GM19395 (cell line): Measurements from ENCODE around the gene LBX2.

Experiments
- ATAC-seq: cut with Tn5 transposase; IDR thresholded peaks from one replicate; pipeline ENCODE4 v1.9.1; 2021; ENCODE audit warnings: mild to moderate bottlenecking, moderate library complexity; ENCODE audit not compliant: unreplicated experiment

Gene LBX2

GRCh38 chr2:74499267-74499939 lies at the start of gene LBX2:
TSS of gene LBX2 (minus strand) at chr2:74499603. CDS start at chr2:74499537, 66 bp downstream.
- ATAC-seq: no peak

- ATAC-seq: no peak
Measured at GRCh38 chr2:74548285-74548899, 49.0 kb upstream of the LBX2 start.

GRCh38 chr2:74546004-74546403 lies 46.6 kb upstream of the LBX2 start:
- no peak for ATAC-seq

- ATAC-seq: no peak
Measured at GRCh38 chr2:74544634-74545033, 45.2 kb upstream of the LBX2 start.

- no peak for ATAC-seq
Measured at GRCh38 chr2:74542978-74543377, 43.6 kb upstream of the LBX2 start.

GRCh38 chr2:74540291-74540690 lies 40.9 kb upstream of the LBX2 start:
- ATAC-seq: no peak

- ATAC-seq: no peak
Measured at GRCh38 chr2:74538881-74539339, 39.5 kb upstream of the LBX2 start.

GRCh38 chr2:74537140-74537539 lies 37.7 kb upstream of the LBX2 start:
- no peak for ATAC-seq

- ATAC-seq: no peak
Measured at GRCh38 chr2:74536166-74536950, 37.0 kb upstream of the LBX2 start.

GRCh38 chr2:74535440-74535965 lies 36.1 kb upstream of the LBX2 start:
- ATAC-seq: no peak

- no peak for ATAC-seq
Measured at GRCh38 chr2:74534411-74534810, 35.0 kb upstream of the LBX2 start.

- no peak for ATAC-seq
Measured at GRCh38 chr2:74533464-74533863, 34.1 kb upstream of the LBX2 start.

- no peak for ATAC-seq
Measured at GRCh38 chr2:74532222-74532621, 32.8 kb upstream of the LBX2 start.

- no peak for ATAC-seq
Measured at GRCh38 chr2:74531666-74532065, 32.3 kb upstream of the LBX2 start.

GRCh38 chr2:74530239-74531187 lies 31.1 kb upstream of the LBX2 start:
- ATAC-seq: peak; percentile 41

GRCh38 chr2:74529357-74530238 lies 30.2 kb upstream of the LBX2 start, which contains the start of the genes AUP1 and HTRA2:
TSS of gene AUP1 (minus strand) at chr2:74529706. CDS start at chr2:74529629, 77 bp downstream.
TSS of gene HTRA2 (plus strand) at chr2:74529933. CDS start at chr2:74530007, 74 bp downstream.
- ATAC-seq: peak; percentile 82

GRCh38 chr2:74528600-74529356 lies 29.4 kb upstream of the LBX2 start:
- peak; percentile 15 for ATAC-seq

- no peak for ATAC-seq
Measured at GRCh38 chr2:74527741-74528140, 28.3 kb upstream of the LBX2 start.
